GM12892 (cell line): ENCODE results near the gene FAM120A.

Experiments
- POLR2A ChIP-seq: IDR thresholded peaks from 2 replicates; pipeline ENCODE4 v1.6.1; 2011; ENCODE audit warnings: low read depth, low read length, control low read depth
- POLR2AphosphoS5 ChIP-seq: IDR thresholded peaks from 2 replicates; pipeline ENCODE4 v1.6.1; 2011; ENCODE audit warnings: low read depth, low read length, control low read depth
- TAF1 ChIP-seq: IDR thresholded peaks from 2 replicates; pipeline ENCODE4 v1.6.1; 2011; ENCODE audit warnings: low read depth, mild to moderate bottlenecking, control low read depth, low read length, borderline replicate concordance

DNA sequence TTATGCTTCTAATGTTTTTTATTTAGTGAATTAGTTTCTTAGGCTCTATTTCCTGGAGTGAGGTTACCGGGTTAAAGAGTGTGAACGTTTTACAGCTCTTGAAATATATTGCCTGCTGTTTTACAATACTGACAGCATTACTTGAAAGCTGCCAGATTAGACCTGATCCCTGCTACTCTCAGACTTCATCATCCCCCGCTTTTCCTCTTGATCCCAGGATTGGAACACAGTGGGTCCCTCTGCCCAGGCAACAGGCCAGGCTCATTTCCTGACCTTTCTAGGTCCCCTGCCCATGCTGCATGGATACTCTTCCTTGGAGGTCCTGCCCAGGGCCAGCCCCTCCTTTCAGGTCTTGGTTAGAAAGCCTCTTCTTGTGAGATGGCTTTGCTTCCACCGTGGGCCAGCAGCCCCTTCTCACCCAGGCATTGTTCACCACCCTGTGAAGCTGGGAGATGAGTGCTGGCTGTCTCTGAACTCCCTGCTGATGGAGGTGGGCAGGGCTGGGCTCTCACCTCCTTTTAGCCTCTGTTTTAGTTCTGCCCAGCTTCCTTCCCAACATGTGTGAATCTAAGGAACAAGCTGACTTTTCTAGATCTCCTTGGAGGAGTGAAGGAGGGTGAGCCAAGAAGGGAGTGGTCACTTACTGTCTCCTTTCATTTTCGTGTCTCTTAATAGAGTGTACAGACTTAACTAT lies 17.4 kb downstream of the FAM120A start:
- TF ChIP-seq POLR2A (no peak), TAF1 (no peak), POLR2AphosphoS5 (no peak)
